ENCODE data around the gene SEMA3F. TPM values are rescaled to one million over a fixed set of nuclear protein-coding genes. Genes with fewer than 3 reads are reported as not detected.

Gene SEMA3F
- total RNA-seq, 3 donors from 2014 or later: 10.7 to 15.3 (median 14.6) TPM

DNA sequence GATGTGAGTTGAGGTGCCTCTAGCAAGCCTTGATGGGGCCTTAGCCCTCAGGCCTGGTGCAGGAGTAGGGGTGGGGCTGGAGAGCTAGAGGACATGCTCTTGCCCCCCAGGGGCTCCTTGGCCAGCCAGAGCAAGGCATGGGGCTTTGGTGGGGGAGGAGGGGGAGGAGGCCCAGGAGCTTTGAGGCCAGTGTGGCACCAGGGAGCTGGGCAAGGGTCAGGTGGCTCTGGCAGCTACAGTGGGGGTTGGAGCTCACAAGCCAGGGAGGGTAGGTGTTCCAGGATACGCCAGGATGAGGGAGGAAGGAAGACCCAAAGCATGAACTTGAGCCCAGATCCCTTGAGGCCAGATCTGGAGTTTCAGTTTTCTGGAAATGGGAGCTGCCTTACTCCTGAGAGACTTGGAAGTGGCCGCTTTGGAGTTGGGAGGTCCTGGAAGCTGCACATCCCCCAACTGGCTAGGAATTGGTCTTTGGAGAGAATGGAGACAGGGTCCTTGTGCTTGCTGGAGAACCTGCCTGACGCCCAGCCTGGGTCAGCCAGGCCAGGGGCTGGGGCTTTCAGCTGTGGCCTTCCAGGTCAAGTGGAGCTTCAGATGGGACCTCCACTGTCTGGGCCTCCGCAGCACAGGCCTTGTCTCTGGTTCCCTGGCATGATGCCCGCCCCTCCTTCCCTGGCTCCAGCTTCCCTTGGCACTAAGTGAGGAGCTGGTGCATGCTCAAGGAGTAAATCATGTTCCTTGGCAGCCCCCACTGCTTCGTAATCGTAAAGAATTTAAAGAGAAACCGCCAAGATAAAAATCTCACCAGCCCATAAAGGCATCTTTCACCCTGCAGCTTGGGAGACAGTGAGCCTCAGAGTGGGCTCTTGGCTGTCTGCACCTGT, 8.7 kb downstream of the SEMA3F start:
- no peaks in the 10 kb centered on the region for H3K36me3 ChIP-seq (ENCODE audit: low read depth)
- peak in 2 of 3 donors; percentile 74 to 75 for DNase-seq
- peaks cover 33% of the 10 kb centered on the region for H3K4me1 ChIP-seq (ENCODE audit: low read depth)
- no peak overlapping the region for H3K4me3 ChIP-seq
- intact Hi-C loops (cut with DNase I, micrococcal nuclease): no loop called here
- no peak for ATAC-seq
- no peaks in the 10 kb centered on the region for H3K9me3 ChIP-seq
- TF ChIP-seq, protein P1, sequence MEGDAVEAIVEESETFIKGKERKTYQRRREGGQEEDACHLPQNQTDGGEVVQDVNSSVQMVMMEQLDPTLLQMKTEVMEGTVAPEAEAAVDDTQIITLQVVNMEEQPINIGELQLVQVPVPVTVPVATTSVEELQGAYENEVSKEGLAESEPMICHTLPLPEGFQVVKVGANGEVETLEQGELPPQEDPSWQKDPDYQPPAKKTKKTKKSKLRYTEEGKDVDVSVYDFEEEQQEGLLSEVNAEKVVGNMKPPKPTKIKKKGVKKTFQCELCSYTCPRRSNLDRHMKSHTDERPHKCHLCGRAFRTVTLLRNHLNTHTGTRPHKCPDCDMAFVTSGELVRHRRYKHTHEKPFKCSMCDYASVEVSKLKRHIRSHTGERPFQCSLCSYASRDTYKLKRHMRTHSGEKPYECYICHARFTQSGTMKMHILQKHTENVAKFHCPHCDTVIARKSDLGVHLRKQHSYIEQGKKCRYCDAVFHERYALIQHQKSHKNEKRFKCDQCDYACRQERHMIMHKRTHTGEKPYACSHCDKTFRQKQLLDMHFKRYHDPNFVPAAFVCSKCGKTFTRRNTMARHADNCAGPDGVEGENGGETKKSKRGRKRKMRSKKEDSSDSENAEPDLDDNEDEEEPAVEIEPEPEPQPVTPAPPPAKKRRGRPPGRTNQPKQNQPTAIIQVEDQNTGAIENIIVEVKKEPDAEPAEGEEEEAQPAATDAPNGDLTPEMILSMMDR (IDR thresholded peaks at IDR 0.05): no peak

DNA sequence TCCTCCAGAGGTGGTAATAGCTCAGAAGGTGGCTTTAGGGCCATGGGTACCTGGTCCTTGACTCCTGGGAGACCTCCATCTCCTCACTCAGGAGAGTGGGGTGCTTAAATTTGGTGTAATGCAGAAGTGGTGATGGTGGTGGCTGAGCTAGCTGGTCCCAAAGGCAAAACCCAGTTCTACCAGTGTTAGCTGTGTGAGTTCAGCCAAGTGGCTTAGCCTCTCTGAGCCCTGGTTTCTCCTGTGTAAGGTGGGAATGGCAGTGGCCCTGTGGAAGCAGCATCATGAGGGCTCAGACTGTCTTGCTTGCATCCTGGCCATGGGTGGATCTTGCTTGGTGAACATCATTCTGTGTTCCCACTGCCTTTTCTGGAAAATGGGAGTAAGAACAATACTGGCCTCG, 9.4 kb downstream of the SEMA3F start:
- H3K9me3 ChIP-seq: no peaks in the 10 kb centered on the region
- intact Hi-C loops (cut with DNase I, micrococcal nuclease): no loop called here
- ATAC-seq (no peak), DNase-seq (no peak)
- TF ChIP-seq, protein P1 (IDR thresholded peaks at IDR 0.05): no peak
- H3K4me1 ChIP-seq (ENCODE audit: low read depth): peaks cover 30% of the 10 kb centered on the region
- H3K36me3 ChIP-seq (ENCODE audit: low read depth): no peaks in the 10 kb centered on the region
- H3K4me3 ChIP-seq: no peak overlapping the region

DNA sequence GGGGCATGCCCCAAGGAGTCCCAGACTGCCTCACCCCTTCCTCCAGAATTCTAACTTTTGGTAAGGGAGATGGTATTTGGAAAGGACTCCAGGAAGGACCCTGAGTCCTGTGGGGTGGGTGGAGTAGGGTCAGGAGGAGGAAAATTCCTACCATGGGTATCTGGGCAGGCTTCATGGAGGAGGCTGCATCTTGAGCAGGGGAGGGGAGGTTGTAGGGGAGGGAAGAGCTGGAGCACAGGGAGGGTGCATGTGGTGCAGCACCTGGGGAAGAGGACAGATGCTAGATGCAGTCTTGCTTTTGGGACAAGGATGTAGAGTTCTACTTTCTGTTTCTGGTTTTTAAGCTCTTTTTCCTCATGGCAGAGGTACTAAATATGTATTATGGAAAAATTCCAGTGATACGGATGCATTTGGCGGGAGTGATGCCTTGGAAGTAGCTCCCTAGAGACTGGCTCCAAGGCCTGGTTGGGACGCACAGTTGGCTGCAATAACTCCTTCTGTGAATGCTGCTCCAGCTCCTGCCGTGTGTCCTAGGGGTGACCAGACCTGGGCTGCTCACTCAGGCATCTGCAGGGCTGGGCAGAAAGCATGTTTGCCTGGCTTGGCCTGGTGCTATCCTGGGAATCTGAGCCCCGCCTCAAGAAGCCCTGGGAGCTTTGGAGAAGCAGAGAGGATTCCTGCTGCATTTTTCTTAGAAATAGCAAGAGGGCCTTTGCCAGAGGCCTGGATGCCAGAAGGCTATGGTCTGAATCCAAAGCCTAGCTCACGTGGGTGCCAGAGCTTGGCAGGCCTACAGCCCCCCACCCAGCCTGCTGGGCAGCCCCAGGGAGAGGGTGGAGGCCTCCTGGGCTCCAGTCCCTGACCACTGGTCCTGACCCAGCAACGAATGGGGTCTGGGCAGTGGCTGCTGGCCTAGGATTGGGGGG, 10.1 kb downstream of the SEMA3F start:
- DNase-seq: no peak
- Histone ChIP-seq H3K9me3 (no peaks in the 10 kb centered on the region), H3K36me3 (ENCODE audit: low read depth) (no peaks in the 10 kb centered on the region), H3K4me1 (ENCODE audit: low read depth) (peaks cover 30% of the 10 kb centered on the region), H3K4me3 (no peak overlapping the region)
- no peak for ATAC-seq
- intact Hi-C loops (cut with DNase I, micrococcal nuclease): no loop called here
- TF ChIP-seq, protein P1 (IDR thresholded peaks at IDR 0.05): no peak

DNA sequence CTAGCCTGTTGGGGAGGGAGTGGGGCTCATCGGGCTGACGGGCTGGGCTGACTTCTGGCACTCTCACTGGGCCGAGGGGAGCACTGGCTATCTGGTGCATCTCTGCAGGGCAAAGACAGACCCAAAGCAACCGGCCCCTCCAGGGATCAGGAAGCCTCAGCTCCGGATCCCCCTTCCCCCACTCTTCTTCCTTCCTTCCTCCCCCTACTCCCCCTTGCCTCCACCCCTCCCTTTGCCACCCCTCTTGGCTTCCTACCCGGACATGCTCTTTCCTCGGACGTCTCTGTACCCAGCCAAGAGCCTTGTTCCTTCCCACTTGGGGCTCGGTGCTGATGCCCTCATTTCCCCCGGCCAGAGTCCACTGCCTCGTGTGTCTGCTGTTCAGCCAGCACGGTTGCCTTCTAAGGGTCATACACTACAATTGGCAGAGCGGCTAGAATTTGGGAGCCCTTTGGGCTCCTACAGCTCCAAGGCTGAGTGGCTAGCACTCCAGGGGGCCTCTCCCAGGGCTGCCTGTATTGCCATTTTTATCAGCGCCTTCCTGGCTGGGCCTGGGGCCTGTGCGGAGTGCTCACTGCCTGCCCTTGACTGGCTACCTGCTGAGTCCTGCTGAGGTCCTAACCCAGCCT, 10.9 kb downstream of the SEMA3F start:
- DNase-seq (no peak), ATAC-seq (no peak)
- Histone ChIP-seq H3K4me1 (ENCODE audit: low read depth) (peaks cover 30% of the 10 kb centered on the region), H3K4me3 (no peak overlapping the region), H3K36me3 (ENCODE audit: low read depth) (no peaks in the 10 kb centered on the region), H3K9me3 (no peaks in the 10 kb centered on the region)
- intact Hi-C loops (cut with DNase I, micrococcal nuclease): no loop called here
- TF ChIP-seq, protein P1 (IDR thresholded peaks at IDR 0.05): no peak

DNA sequence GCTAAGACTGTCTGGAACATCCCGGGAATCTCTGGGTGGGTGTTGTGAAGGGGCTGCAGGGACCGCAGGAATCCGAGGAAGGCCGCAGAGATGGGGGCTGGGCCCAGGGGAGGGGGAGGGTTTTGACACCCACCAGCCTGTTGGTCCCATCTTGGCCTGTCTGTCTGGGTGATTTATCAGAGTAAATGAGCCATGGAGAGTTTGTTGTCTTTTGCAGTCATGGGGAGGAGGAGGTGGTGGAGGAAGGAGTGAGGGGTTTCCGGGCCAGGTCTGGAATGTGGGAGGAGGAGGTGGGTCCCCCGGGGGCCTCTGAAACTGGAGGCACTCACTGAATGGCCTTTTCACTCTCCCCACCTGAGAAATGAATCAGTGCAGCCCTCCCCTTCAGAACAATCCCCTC, 11.5 kb downstream of the SEMA3F start:
- no peak overlapping the region for H3K4me3 ChIP-seq
- no peaks in the 10 kb centered on the region for H3K9me3 ChIP-seq
- no peaks in the 10 kb centered on the region for H3K36me3 ChIP-seq (ENCODE audit: low read depth)
- intact Hi-C loops (cut with DNase I, micrococcal nuclease): no loop called here
- peaks cover 34% of the 10 kb centered on the region for H3K4me1 ChIP-seq (ENCODE audit: low read depth)
- ATAC-seq (no peak), DNase-seq (no peak)
- TF ChIP-seq, protein P1 (IDR thresholded peaks at IDR 0.05): no peak
